Colonic mucosa (tissue), 4 donors: ENCODE measurements around the gene ZCCHC12. TPM values are rescaled to one million over a fixed set of nuclear protein-coding genes. Genes with fewer than 3 reads are reported as not detected.

Experiments
- DNase-seq: peaks from one replicate; pipeline ENCODE4 v3.0.0-alpha.2; 2020
- H3K27ac ChIP-seq: fragments of 200-600 bp; one replicate; pipeline ENCODE4 v1.8.0; 2021
- H3K27me3 ChIP-seq: fragments of 200-600 bp; one replicate; pipeline ENCODE4 v1.8.0; 2021
- H3K36me3 ChIP-seq: fragments of 200-600 bp; one replicate; pipeline ENCODE4 v1.8.0; 2021
- H3K4me1 ChIP-seq: fragments of 200-600 bp; one replicate; pipeline ENCODE4 v1.8.0; 2021; ENCODE audit warnings: mild to moderate bottlenecking
- H3K4me3 ChIP-seq: fragments of 200-600 bp; one replicate; pipeline ENCODE4 v1.8.0; 2021
- H3K9ac ChIP-seq, 2 donors: one replicate each; pipeline ENCODE4 v1.7.0; 2013; ENCODE audit warnings: control low read depth in 2 of 2, low read depth in 2 of 2, low read length in 2 of 2
- H3K9me3 ChIP-seq: fragments of 200-600 bp; one replicate; pipeline ENCODE4 v1.8.0; 2021
- intact Hi-C: fragments of 100-400 bp; cut with DNase I; formaldehyde crosslinking; loops from one replicate; pipeline ENCODE4 v1.14.1; 2022
- total RNA-seq, 2 donors: library from RNA; stranded (reverse); fragmentation: NEBNext Ultra II Directional in 1 of 2; extraction: Animal tissue kit (Norgen Biotek cat#: 25700) in 1 of 2; gene quantifications; one replicate each; pipeline ENCODE4 v1.2.1, GENCODE V29; 2021
- TF ChIP-seq, protein P1 (sequence below): fragments of 200-600 bp; IDR thresholded peaks from one replicate; pipeline ENCODE4 v1.8.0; 2022; ENCODE audit warnings: antibody characterized with exemption, mild to moderate bottlenecking
- donor health status: healthy.
- donor health status: DM: no; HTN: no; CAD: no.
- donor health status: DM: no; HTN: no; CAD: no.

Gene ZCCHC12
- total RNA-seq, 2 donors from 2014 or later: 0.37 TPM; not detected in 1

DNA sequence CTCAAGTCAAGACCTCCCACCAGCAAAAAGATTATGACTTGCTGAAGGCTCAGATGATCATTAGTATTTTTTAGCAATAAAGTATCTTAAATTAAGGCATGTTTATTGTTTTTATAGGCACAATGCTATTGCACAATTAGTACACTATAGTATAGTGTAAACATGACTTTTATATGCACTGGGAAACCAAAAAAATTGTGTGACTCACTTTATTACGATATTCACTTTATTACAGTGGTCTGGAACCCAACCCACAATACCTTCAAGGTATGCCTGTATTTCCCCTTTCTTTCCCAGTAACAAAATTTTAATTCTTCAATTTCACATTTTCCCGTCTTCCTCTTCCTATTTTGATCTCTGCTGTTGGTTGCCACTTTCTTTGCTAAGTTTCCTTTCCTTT, 37.7 kb downstream of the ZCCHC12 start:
- Histone ChIP-seq H3K36me3 (no peaks in the 10 kb centered on the region), H3K9me3 (no peaks in the 10 kb centered on the region), H3K9ac (no peak overlapping the region), H3K27me3 (no peaks in the 10 kb centered on the region), H3K4me3 (no peak overlapping the region), H3K27ac (no peak overlapping the region), H3K4me1 (no peaks in the 10 kb centered on the region)
- no peak for DNase-seq
- intact Hi-C loops: no loop called here
- TF ChIP-seq, protein P1, sequence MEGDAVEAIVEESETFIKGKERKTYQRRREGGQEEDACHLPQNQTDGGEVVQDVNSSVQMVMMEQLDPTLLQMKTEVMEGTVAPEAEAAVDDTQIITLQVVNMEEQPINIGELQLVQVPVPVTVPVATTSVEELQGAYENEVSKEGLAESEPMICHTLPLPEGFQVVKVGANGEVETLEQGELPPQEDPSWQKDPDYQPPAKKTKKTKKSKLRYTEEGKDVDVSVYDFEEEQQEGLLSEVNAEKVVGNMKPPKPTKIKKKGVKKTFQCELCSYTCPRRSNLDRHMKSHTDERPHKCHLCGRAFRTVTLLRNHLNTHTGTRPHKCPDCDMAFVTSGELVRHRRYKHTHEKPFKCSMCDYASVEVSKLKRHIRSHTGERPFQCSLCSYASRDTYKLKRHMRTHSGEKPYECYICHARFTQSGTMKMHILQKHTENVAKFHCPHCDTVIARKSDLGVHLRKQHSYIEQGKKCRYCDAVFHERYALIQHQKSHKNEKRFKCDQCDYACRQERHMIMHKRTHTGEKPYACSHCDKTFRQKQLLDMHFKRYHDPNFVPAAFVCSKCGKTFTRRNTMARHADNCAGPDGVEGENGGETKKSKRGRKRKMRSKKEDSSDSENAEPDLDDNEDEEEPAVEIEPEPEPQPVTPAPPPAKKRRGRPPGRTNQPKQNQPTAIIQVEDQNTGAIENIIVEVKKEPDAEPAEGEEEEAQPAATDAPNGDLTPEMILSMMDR: no peak

DNA sequence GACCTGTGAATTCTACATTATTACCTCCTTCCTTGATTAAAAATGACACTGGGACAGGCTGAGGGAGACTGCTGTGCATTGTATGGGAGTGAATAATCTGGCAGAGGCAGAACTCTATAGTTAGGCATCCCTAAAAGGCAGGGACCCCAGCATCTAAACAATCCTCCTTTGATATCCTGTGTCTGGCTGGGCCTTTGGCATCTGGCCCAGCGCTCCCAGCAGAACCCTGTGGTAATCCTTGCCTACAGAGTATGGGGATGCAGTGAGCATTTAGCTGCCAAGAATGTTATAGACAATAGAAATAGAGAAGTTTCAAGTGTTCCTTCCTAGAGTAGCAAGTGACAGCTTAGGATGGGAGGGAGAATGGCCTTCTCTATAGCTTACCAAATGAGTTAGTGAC, 38.5 kb downstream of the ZCCHC12 start:
- no peak overlapping the region for H3K27ac ChIP-seq
- TF ChIP-seq, protein P1: no peak

DNA sequence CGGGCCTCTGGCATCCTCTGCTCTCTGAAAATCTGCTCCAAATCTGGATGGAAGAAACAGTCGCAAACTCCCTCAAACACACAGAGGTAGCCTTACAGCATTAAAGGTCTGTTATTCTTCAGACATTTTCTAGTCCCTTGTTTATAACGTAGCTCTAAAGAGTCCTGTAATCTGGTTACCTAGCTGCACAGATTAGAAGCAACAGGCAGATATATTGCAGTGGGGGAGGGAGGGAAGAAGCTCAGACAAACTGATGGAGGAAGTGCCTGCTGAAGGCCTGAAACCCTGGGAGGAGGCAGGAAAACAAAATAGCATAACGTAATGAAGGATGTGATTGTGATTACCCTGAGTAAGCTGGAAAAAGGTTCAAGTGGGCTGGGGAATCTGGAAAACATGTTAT, 39.4 kb downstream of the ZCCHC12 start:
- no peaks in the 10 kb centered on the region for H3K9me3 ChIP-seq
- intact Hi-C loops: no loop called here
- TF ChIP-seq, protein P1: no peak

More for the DNA sequence above, 38.5 kb downstream of the ZCCHC12 start:
- no peak for DNase-seq
- no peak overlapping the region for H3K4me3 ChIP-seq
- no peaks in the 10 kb centered on the region for H3K4me1 ChIP-seq
- intact Hi-C loops: no loop called here
- no peak overlapping the region for H3K9ac ChIP-seq
- H3K36me3 ChIP-seq: no peaks in the 10 kb centered on the region
- H3K9me3 ChIP-seq: no peaks in the 10 kb centered on the region
- H3K27me3 ChIP-seq: no peaks in the 10 kb centered on the region

DNA sequence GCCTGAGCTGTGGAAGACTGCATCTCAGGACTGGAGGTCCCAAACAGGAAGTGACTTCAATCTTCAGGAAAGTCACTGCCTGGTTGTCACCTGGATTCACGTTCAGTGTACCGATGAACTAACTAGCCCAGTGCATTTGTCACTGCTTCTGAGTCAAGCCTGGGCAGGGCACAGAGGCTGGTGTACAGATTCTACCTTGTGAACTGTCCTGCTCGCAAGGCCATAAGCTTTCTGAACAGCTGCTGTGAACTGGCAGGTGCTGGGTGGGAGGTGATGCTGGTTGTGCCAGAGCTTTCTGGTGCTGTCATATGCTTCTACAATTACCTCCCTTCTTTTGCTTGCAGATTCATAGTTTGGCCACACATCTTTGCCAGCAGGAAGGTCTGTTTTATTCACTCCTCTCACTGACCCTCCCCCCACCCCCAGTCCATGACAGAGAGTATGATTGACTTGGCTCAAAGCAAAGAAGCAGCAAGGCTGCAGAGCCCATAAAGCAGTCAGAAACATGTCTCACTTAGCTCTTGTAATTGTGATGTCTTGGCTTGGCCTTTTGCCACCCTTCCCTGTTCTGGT, 40.5 kb downstream of the ZCCHC12 start:
- no peaks in the 10 kb centered on the region for H3K36me3 ChIP-seq
- H3K9ac ChIP-seq: no peak overlapping the region
- intact Hi-C loops: no loop called here

More for the DNA sequence above, 39.4 kb downstream of the ZCCHC12 start:
- H3K27ac ChIP-seq: no peak overlapping the region
- no peak for DNase-seq
- no peaks in the 10 kb centered on the region for H3K27me3 ChIP-seq
- no peak overlapping the region for H3K9ac ChIP-seq
- H3K4me1 ChIP-seq: no peaks in the 10 kb centered on the region
- H3K36me3 ChIP-seq: no peaks in the 10 kb centered on the region
- no peak overlapping the region for H3K4me3 ChIP-seq

DNA sequence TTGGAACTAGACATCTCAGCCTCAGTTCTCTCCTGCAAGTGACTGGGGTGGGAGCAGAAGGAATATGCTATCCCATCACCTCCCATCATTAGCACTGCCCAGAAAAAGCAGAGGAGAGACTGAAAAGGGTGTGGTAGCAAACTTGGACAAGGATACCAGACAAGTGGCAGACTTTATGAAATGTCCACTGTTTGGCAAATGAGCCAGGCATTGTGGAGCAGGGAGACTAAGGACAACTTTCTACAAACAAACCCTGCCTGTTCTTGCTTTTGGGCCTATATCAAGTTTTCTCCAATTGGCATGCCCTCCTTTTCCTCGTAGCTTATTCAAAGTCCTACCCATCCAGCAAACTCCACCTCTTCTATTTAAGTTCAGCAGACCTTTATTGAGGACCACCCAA, 41.6 kb downstream of the ZCCHC12 start:
- H3K27ac ChIP-seq: no peak overlapping the region
- no peaks in the 10 kb centered on the region for H3K9me3 ChIP-seq
- intact Hi-C loops: no loop called here
- H3K9ac ChIP-seq: no peak overlapping the region
- H3K36me3 ChIP-seq: no peaks in the 10 kb centered on the region
- no peaks in the 10 kb centered on the region for H3K4me1 ChIP-seq
- DNase-seq: no peak
- TF ChIP-seq, protein P1: no peak
- no peaks in the 10 kb centered on the region for H3K27me3 ChIP-seq
- no peak overlapping the region for H3K4me3 ChIP-seq

More for the DNA sequence above, 40.5 kb downstream of the ZCCHC12 start:
- TF ChIP-seq, protein P1: no peak
- Histone ChIP-seq H3K9me3 (no peaks in the 10 kb centered on the region), H3K27me3 (no peaks in the 10 kb centered on the region), H3K4me3 (no peak overlapping the region), H3K27ac (no peak overlapping the region), H3K4me1 (no peaks in the 10 kb centered on the region)
- no peak for DNase-seq
